K562 (cell line): ENCODE data around the gene SMOC2. TPM values are rescaled to one million over a fixed set of nuclear protein-coding genes. Genes with fewer than 3 reads are reported as not detected.

Source experiments
- ATAC-seq: fragments of 200-7000 bp; cut with Tn5 transposase; 3 replicates; pipeline ENCODE4 v1.9.1; 2020; ENCODE audit warnings: moderate library complexity
- BruUV-seq: library from RNA; stranded (reverse); fragments of 400-500 nt; replicated peaks from 2 replicates; lab custom pipeline; 2021; lab: Mats Ljungman, UMichigan
- CTCF ChIA-PET: fragments of 300-600 bp; formaldehyde crosslinking; extraction: SDS; loops from one replicate; lab custom pipeline; 2021; ENCODE audit warnings: low intra/inter-chr PET ratio; lab: Yijun Ruan, JAX
- POLR2A ChIA-PET: fragments of 300-600, 350-650 bp; sonication (Branson Sonifier 250); formaldehyde crosslinking; extraction: SDS; loops from one replicate; lab custom pipeline; 2021; ENCODE audit warnings: antibody characterized with exemption, inconsistent platforms; lab: Yijun Ruan, JAX
- DNase-seq, 4 experiments: peaks; one replicate each; pipeline versions ENCODE4 v3.0.0 to v3.0.0-alpha.2; 2011 to 2018; ENCODE audit warnings: low spot score in 3 of 4, mixed read lengths in 3 of 4; ENCODE audit errors: extremely low read depth in 1 of 4
- FAIRE-seq: peaks from 2 replicates; lab custom pipeline; 2011; peaks lifted over from hg19 to GRCh38; lab: Jason Lieb, UNC
- H2AFZ ChIP-seq: 2 replicates; pipeline ENCODE4 v1.6.0; 2011; ENCODE audit warnings: low read depth, low read length, control low read depth, inconsistent platforms
- H3K27ac ChIP-seq: fragments of 200-600 bp; 3 replicates; pipeline ENCODE4 v1.8.0; 2011; ENCODE audit warnings: low read depth, mild to moderate bottlenecking, control low read depth, inconsistent platforms, low read length, moderate library complexity, mixed read lengths; ENCODE audit errors: extremely low read depth
- H3K27me3 ChIP-seq, 2 experiments: fragments of 300-600 bp in 1 of 2; 2 replicates in 1 of 2; 3 replicates in 1 of 2; pipeline versions ENCODE4 v1.6.0 to v1.8.0; 2011; ENCODE audit warnings: inconsistent platforms in 2 of 2, low read length in 2 of 2, mild to moderate bottlenecking in 1 of 2, mixed read lengths in 1 of 2, moderate library complexity in 1 of 2; ENCODE audit not compliant: control insufficient read depth in 2 of 2, insufficient read depth in 2 of 2
- H3K36me3 ChIP-seq: fragments of 300-600 bp; 3 replicates; pipeline ENCODE4 v1.8.0; 2011; ENCODE audit warnings: mild to moderate bottlenecking, low read length, inconsistent platforms; ENCODE audit not compliant: control insufficient read depth, insufficient read depth
- H3K4me1 ChIP-seq, 2 experiments: fragments of 200-600 bp in 1 of 2; replicated peaks in 1 of 2; 2 replicates in 1 of 2; 3 replicates in 1 of 2; pipeline versions ENCODE4 v1.5.1 to v1.8.0; 2011; ENCODE audit warnings: inconsistent platforms in 2 of 2, low read length in 2 of 2, mild to moderate bottlenecking in 1 of 2, mixed read lengths in 1 of 2, moderate library complexity in 1 of 2; ENCODE audit not compliant: control insufficient read depth in 2 of 2, insufficient read depth in 2 of 2
- H3K4me2 ChIP-seq: 2 replicates; pipeline ENCODE4 v1.6.1; 2011; ENCODE audit warnings: low read length, control low read depth, inconsistent platforms, mixed read lengths; ENCODE audit not compliant: insufficient read depth
- H3K4me3 ChIP-seq: fragments of 200-600 bp; sonication (generic), shearing (Covaris generic); 2 replicates; pipeline ENCODE4 v1.5.1; 2016; ENCODE audit warnings: control low read depth, inconsistent platforms
- H3K79me2 ChIP-seq: fragments of 200-600 bp; 3 replicates; pipeline ENCODE4 v1.8.0; 2011; ENCODE audit warnings: low read length, inconsistent platforms; ENCODE audit not compliant: control insufficient read depth, insufficient read depth
- H3K9ac ChIP-seq, 2 experiments: 2 replicates each; pipeline versions ENCODE4 v1.6.0 to v1.6.1; 2011; ENCODE audit warnings: low read depth in 2 of 2, low read length in 2 of 2, control low read depth in 1 of 2, inconsistent platforms in 1 of 2, mild to moderate bottlenecking in 1 of 2, mixed read lengths in 1 of 2; ENCODE audit not compliant: insufficient read depth in 1 of 2
- H3K9me1 ChIP-seq: one replicate; pipeline ENCODE4 v1.6.0; 2011; ENCODE audit warnings: inconsistent platforms, mild to moderate bottlenecking, low read length, moderate library complexity; ENCODE audit not compliant: control insufficient read depth, insufficient read depth
- H3K9me3 ChIP-seq: replicated peaks from 2 replicates; pipeline ENCODE4 v1.5.1; 2011; ENCODE audit warnings: low read depth, low read length, inconsistent platforms; ENCODE audit not compliant: control insufficient read depth, insufficient read depth
- H4K20me1 ChIP-seq: replicated peaks from 2 replicates; pipeline ENCODE4 v1.6.1; 2011; ENCODE audit warnings: low read length, inconsistent platforms, mixed read lengths; ENCODE audit not compliant: control insufficient read depth, insufficient read depth
- ATF1 ChIP-seq, 2 experiments: fragments of 450-650 bp in 1 of 2; IDR thresholded peaks; 2 replicates each; pipeline ENCODE4 v1.6.1; 2016; ENCODE audit warnings: missing compliant biosample characterization in 1 of 2, missing genetic modification characterization in 1 of 2
- CEBPG ChIP-seq, 3 experiments: fragments of 200-800 bp in 1 of 3; sonication (Bioruptor generic) in 1 of 3; sonication (generic) in 1 of 3; formaldehyde crosslinking in 1 of 3; IDR thresholded peaks in 2 of 3; conservative IDR thresholded peaks in 1 of 3; 2 replicates each; pipeline versions ENCODE4 v1.6.1 to v1.8.0; 2016 to 2022; ENCODE audit warnings: missing compliant biosample characterization in 2 of 3, missing genetic modification characterization in 2 of 3, mild to moderate bottlenecking in 1 of 3, missing genetic modification reagents in 1 of 3
- E2F5 ChIP-seq: sonication (generic); formaldehyde crosslinking; IDR thresholded peaks from 2 replicates; pipeline ENCODE4 v1.8.0; 2022; ENCODE audit warnings: mild to moderate bottlenecking, missing genetic modification reagents
- E2F8 ChIP-seq: fragments of 450-650 bp; IDR thresholded peaks from 2 replicates; pipeline ENCODE4 v1.7.1; 2018; ENCODE audit warnings: mild to moderate bottlenecking, low read depth; ENCODE audit not compliant: partially characterized antibody
- RBM14 ChIP-seq: fragments of 200-400 bp; formaldehyde crosslinking; IDR thresholded peaks from 2 replicates; pipeline ENCODE4 v1.6.1; 2018; ENCODE audit warnings: low read depth, mild to moderate bottlenecking, low read length, moderate library complexity, borderline replicate concordance; ENCODE audit not compliant: insufficient read depth
- SMARCC2 ChIP-seq: fragments of 450-650 bp; IDR thresholded peaks from 2 replicates; pipeline ENCODE4 v1.6.1; 2017; ENCODE audit warnings: antibody characterized with exemption, moderate library complexity, mild to moderate bottlenecking, low read depth
- SRSF3 ChIP-seq: fragments of 200-400 bp; formaldehyde crosslinking; IDR thresholded peaks from 2 replicates; pipeline ENCODE4 v1.6.1; 2016; ENCODE audit warnings: mild to moderate bottlenecking, low read length, moderate library complexity; ENCODE audit not compliant: insufficient read depth
- TBL1XR1 ChIP-seq, 2 experiments: IDR thresholded peaks; 2 replicates each; pipeline ENCODE4 v1.6.1; 2012; ENCODE audit warnings: improper control_type of control experiment in 2 of 2, low read length in 2 of 2, mild to moderate bottlenecking in 1 of 2
- ZFP1 ChIP-seq: fragments of 450-650 bp; formaldehyde crosslinking; IDR thresholded peaks from 2 replicates; pipeline ENCODE4 v1.4.0; 2020; ENCODE audit warnings: mild to moderate bottlenecking, mixed read lengths
- ZNF274 ChIP-seq: IDR thresholded peaks from 2 replicates; pipeline ENCODE4 v1.6.1; 2011; ENCODE audit warnings: low read depth, mild to moderate bottlenecking, low read length, moderate library complexity, borderline replicate concordance
- ZNF277 ChIP-seq: fragments of 250-450 bp; sonication (Bioruptor Pico); IDR thresholded peaks from 2 replicates; pipeline ENCODE4 v1.8.0; 2022; ENCODE audit warnings: inconsistent platforms, mild to moderate bottlenecking, moderate library complexity, borderline replicate concordance
- ZNF3 ChIP-seq: fragments of 250-450 bp; sonication (Bioruptor Pico); IDR thresholded peaks from 2 replicates; pipeline ENCODE4 v1.5.0; 2021; ENCODE audit warnings: mild to moderate bottlenecking, moderate library complexity
- WGBS: fragments of 100-300 bp; shearing (Covaris generic); methylation state at CpG from one replicate; pipeline ENCODE4 v1.1.6; 2016; ENCODE audit warnings: low coverage, mixed read lengths; ENCODE audit not compliant: insufficient coverage; ENCODE audit errors: missing lambda C conversion rate; 5-methylcytosine and 5-hydroxymethylcytosine counted together
- in situ Hi-C: fragments of 300-500 bp; cut with MboI; formaldehyde crosslinking; loops from 4 replicates; pipeline ENCODE4 v1.15.0; 2018; ENCODE audit warnings: inconsistent platforms, mixed read lengths
- intact Hi-C: fragments of 100-400 bp; cut with micrococcal nuclease; formaldehyde crosslinking; loops from 2 replicates; pipeline ENCODE4 v1.14.2; 2022
- polyA plus RNA-seq, 8 experiments: library from polyadenylated mRNA; depleted of rRNA in 4 of 8; stranded (reverse) in 5 of 8; unstranded in 3 of 8; fragments of >200 nt; fragmentation: Nextera tagmentation in 2 of 8; fragmentation: Illumina TruSeq in 1 of 8; extraction: Ambion mirVana in 2 of 8; extraction: Trizol in 1 of 8; gene quantifications; 2 replicates each; pipeline versions ENCODE4 v1.2.1 to v1.2.3, GENCODE V29; 2011 to 2014; ENCODE audit warnings: inconsistent platforms in 1 of 8, missing spikeins in 1 of 8
- total RNA-seq, 7 experiments: library from RNA; depleted of rRNA in 6 of 7; stranded (reverse); fragments of >200 nt in 6 of 7; fragmentation: Illumina TruSeq in 2 of 7; extraction: Trizol in 2 of 7; gene quantifications; 2 replicates each; pipeline versions ENCODE4 v1.2.1 to v1.2.3, GENCODE V29; 2011 to 2021; ENCODE audit warnings: low replicate concordance in 1 of 7

The SMOC2 gene
- total and polyA plus RNA-seq, 9 of the 15 experiments (the other 6 are each of a cell fraction or from before 2014, with no cell fraction given): 0.45 to 2.3 (median 1.1) TPM

- in situ Hi-C loops: no loop called here
Observed at GRCh38 chr6:168412456-168412855, 28.5 kb upstream of the SMOC2 start.

More at GRCh38 chr6:168412456-168412855, 28.5 kb upstream of the SMOC2 start:
- peak overlapping the region; percentile 44 for H3K4me3 ChIP-seq
- H3K27ac ChIP-seq: no peak overlapping the region
- no peak for DNase-seq
- TF ChIP-seq ZNF274 (no peak), RBM14 (no peak), CEBPG (CRISPR knock-in tag; IDR thresholded peaks at IDR 0.05) (no peak), CEBPG (tag; conservative IDR thresholded peaks at IDR 0.05 in 1 of 2, IDR thresholded peaks at IDR 0.05 in 1 of 2) (no peak), TBL1XR1 (IDR thresholded peaks at IDR 0.05; ENCODE audit: low read length in 2 of 2) (no peak), E2F8 (no peak), ATF1 (CRISPR knock-in tag; IDR thresholded peaks at IDR 0.05) (no peak), ATF1 (tag; IDR thresholded peaks at IDR 0.05) (no peak), ZNF277 (CRISPR knock-in tag) (no peak), ZFP1 (no peak), SMARCC2 (no peak), E2F5 (CRISPR knock-in tag) (no peak), ZNF3 (no peak), SRSF3 (no peak)
- TF ChIP-seq, all 486 proteins: peak for 0
- H3K9ac ChIP-seq: peak overlapping the region; percentile 33 to 64; a peak in 3 of 4 replicates
- no peak for ATAC-seq
- H4K20me1 ChIP-seq: no peaks in the 10 kb centered on the region
- BruUV-seq: TSS peak; percentile 41
- peaks cover 24 to 80% of the 10 kb centered on the region in 2 experiments for H3K27me3 ChIP-seq
- ChIA-PET POLR2A (interaction anchor here (0.6 kb wide), 1 partner anchor 17 kb away, joined by 3 read pairs; no protein-coding TSS in a partner anchor), CTCF (no interaction called here)
- H3K4me1 ChIP-seq: peaks cover 0 to 19% of the 10 kb centered on the region in 2 experiments; a peak in 2 of 5 replicates
- peak overlapping the region; percentile 9; the same call in 1 of the 2 replicates for H3K4me2 ChIP-seq
- H3K79me2 ChIP-seq: peaks cover 11% of the 10 kb centered on the region
- intact Hi-C loops: no loop called here
- no peak for FAIRE-seq
- peaks cover 2% of the 10 kb centered on the region; the same call in 1 of the 3 replicates for H3K36me3 ChIP-seq
- 27% methylated on average over 18 of the region's 18 CpGs for WGBS
- peak overlapping the region; percentile 72 for H2AFZ ChIP-seq
- H3K9me1 ChIP-seq: peaks cover 3% of the 10 kb centered on the region
- H3K9me3 ChIP-seq: no peaks in the 10 kb centered on the region
